Fibroblast of skin of back (primary cell): Measurements from ENCODE around the gene TMEM242.

Experiments used
- DNase-seq: peaks from one replicate; pipeline ENCODE4 v3.0.0-alpha.2; 2013

TMEM242 gene

GRCh38 chr6:157287923-157288322 lies 35.4 kb downstream of the TMEM242 start:
- DNase-seq, result no peak

GRCh38 chr6:157287247-157287850 lies 36.0 kb downstream of the TMEM242 start:
- DNase-seq, result no peak

GRCh38 chr6:157285422-157285779 lies 37.9 kb downstream of the TMEM242 start:
- DNase-seq, result no peak

GRCh38 chr6:157284738-157285421 lies 38.4 kb downstream of the TMEM242 start:
- DNase-seq, result no peak

- DNase-seq, result no peak
Measured at GRCh38 chr6:157283900-157284737, 39.2 kb downstream of the TMEM242 start.

GRCh38 chr6:157283330-157283898 lies 39.9 kb downstream of the TMEM242 start:
- no peak for DNase-seq

GRCh38 chr6:157282284-157282683 lies 41.0 kb downstream of the TMEM242 start:
- DNase-seq, result no peak

GRCh38 chr6:157281570-157281969 lies 41.7 kb downstream of the TMEM242 start:
- no peak for DNase-seq

- DNase-seq, result no peak
Measured at GRCh38 chr6:157280947-157281346, 42.4 kb downstream of the TMEM242 start.

GRCh38 chr6:157280157-157280556 lies 43.2 kb downstream of the TMEM242 start:
- no peak for DNase-seq

GRCh38 chr6:157278171-157278570 lies 45.1 kb downstream of the TMEM242 start:
- no peak for DNase-seq

- no peak for DNase-seq
Measured at GRCh38 chr6:157276731-157277130, 46.6 kb downstream of the TMEM242 start.

- DNase-seq, result no peak
Measured at GRCh38 chr6:157276134-157276532, 47.2 kb downstream of the TMEM242 start.

GRCh38 chr6:157274471-157275226 lies 48.7 kb downstream of the TMEM242 start:
- peak; percentile 71 for DNase-seq

GRCh38 chr6:157273756-157274470 lies 49.4 kb downstream of the TMEM242 start:
- DNase-seq, result no peak

- DNase-seq, result no peak
Measured at GRCh38 chr6:157272866-157273755, 50.2 kb downstream of the TMEM242 start.

- DNase-seq, result no peak
Measured at GRCh38 chr6:157272372-157272771, 50.9 kb downstream of the TMEM242 start.

GRCh38 chr6:157271911-157272310 lies 51.4 kb downstream of the TMEM242 start:
- no peak for DNase-seq

- DNase-seq, result no peak
Measured at GRCh38 chr6:157271441-157271840, 51.9 kb downstream of the TMEM242 start.

- DNase-seq, result no peak
Measured at GRCh38 chr6:157270916-157271315, 52.4 kb downstream of the TMEM242 start.

GRCh38 chr6:157270308-157270707 lies 53.0 kb downstream of the TMEM242 start:
- no peak for DNase-seq
